Breast epithelium (tissue), 4 donors: ENCODE results near the gene SRSF2. TPM values are rescaled to one million over a fixed set of nuclear protein-coding genes. Genes with fewer than 3 reads are reported as not detected.
"Not testable (repeated sequence)": the region's sequence is repeated elsewhere in the genome, so short reads cannot be mapped to it uniquely, and the experiment has no call there.

Experiments used
- DNase-seq, 2 donors: peaks; one replicate each; pipeline ENCODE4 v3.0.0-alpha.2; 2019; ENCODE audit warnings: low spot score in 2 of 2
- H3K27ac ChIP-seq, 2 donors: fragments of 200-600 bp; sonication (generic) in 1 of 2; one replicate each; pipeline ENCODE4 v1.5.1; 2016 to 2019; ENCODE audit warnings: mild to moderate bottlenecking in 1 of 2
- H3K27me3 ChIP-seq, 2 donors: fragments of 200-600 bp; sonication (generic) in 1 of 2; one replicate each; pipeline versions ENCODE4 v1.5.1 to v1.6.0; 2017 to 2019; ENCODE audit warnings: control low read depth in 1 of 2, mild to moderate bottlenecking in 1 of 2
- H3K36me3 ChIP-seq: fragments of 200-600 bp; one replicate; pipeline ENCODE4 v1.5.1; 2019
- H3K4me1 ChIP-seq, 2 donors: fragments of 200-600 bp; sonication (generic); one replicate each; pipeline ENCODE4 v1.5.1; 2016 to 2019; ENCODE audit warnings: control low read depth in 1 of 2
- H3K4me3 ChIP-seq, 3 donors: fragments of 200-600 bp; sonication (generic); 1 replicate in 2 of 3; 2 replicates in 1 of 3; pipeline ENCODE4 v1.5.1; 2016 to 2019; ENCODE audit warnings: mild to moderate bottlenecking in 3 of 3, moderate library complexity in 2 of 3
- H3K9me3 ChIP-seq, 2 donors: fragments of 200-600 bp; sonication (generic) in 1 of 2; one replicate each; pipeline ENCODE4 v1.5.1; 2016 to 2019; ENCODE audit warnings: control low read depth in 1 of 2
- POLR2A ChIP-seq: fragments of 450-650 bp; IDR thresholded peaks from one replicate; pipeline ENCODE4 v1.6.1; 2016; ENCODE audit warnings: antibody characterized with exemption, mild to moderate bottlenecking, moderate library complexity
- POLR2AphosphoS5 ChIP-seq, 3 donors: sonication (generic); formaldehyde crosslinking; IDR thresholded peaks; one replicate each; pipeline ENCODE4 v1.6.1; 2017; ENCODE audit warnings: antibody characterized with exemption in 3 of 3
- intact Hi-C: fragments of 100-400 bp; cut with DNase I; formaldehyde crosslinking; loops from one replicate; pipeline ENCODE4 v1.15.1; 2023; ENCODE audit warnings: low total_unique reads
- total RNA-seq, 3 donors: library from RNA; depleted of rRNA; stranded (reverse); fragments of >200 nt; gene quantifications; one replicate each; pipeline ENCODE4 v1.1.0, GENCODE V29; 2016
- TF ChIP-seq, protein P1 (sequence below), 3 donors: fragments of 450-650 bp; IDR thresholded peaks; one replicate each; pipeline ENCODE4 v1.5.1; 2016 to 2017; ENCODE audit warnings: antibody characterized with exemption in 3 of 3, mild to moderate bottlenecking in 3 of 3, moderate library complexity in 3 of 3

SRSF2 gene
- total RNA-seq, 3 donors from 2014 or later: 143 to 247 (median 244) TPM

DNA sequence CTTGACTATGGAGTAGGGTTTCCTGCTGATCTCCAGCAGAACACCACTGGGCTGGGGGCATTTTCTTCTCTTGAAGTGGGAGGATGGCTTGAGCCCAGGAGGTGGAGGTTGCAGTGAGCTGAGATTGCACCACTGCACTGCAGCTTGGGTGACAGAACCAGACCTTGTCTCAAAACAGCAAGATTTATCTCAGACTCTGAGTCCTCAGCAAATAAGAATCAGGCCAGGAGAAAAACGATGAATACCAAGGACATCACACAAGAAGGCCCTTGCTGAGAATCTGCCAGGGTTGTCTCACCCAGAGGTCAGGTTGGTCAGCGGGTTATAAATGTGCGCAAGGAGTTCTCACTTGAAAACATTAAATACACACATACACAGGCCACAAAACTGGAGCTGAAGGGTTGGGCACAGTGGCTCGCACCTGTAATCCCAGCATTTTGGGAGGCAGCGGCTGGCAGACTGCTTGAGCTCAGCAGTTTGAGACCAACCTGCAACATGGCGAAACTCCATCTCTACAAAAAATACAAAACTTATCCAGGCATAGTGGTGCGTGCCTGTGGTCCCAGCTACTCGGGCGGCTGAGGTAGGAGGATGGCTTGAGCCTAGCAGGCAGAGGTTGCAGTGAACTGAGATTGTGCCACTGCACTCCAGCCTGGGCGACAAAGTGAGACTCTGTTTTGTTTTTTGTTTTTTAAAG is 34.0 kb downstream of the SRSF2 start:
- intact Hi-C loops: no loop called here
- H3K27me3 ChIP-seq: no peaks in the 10 kb centered on the region
- H3K9me3 ChIP-seq: no peaks in the 10 kb centered on the region
- TF ChIP-seq, protein P1, sequence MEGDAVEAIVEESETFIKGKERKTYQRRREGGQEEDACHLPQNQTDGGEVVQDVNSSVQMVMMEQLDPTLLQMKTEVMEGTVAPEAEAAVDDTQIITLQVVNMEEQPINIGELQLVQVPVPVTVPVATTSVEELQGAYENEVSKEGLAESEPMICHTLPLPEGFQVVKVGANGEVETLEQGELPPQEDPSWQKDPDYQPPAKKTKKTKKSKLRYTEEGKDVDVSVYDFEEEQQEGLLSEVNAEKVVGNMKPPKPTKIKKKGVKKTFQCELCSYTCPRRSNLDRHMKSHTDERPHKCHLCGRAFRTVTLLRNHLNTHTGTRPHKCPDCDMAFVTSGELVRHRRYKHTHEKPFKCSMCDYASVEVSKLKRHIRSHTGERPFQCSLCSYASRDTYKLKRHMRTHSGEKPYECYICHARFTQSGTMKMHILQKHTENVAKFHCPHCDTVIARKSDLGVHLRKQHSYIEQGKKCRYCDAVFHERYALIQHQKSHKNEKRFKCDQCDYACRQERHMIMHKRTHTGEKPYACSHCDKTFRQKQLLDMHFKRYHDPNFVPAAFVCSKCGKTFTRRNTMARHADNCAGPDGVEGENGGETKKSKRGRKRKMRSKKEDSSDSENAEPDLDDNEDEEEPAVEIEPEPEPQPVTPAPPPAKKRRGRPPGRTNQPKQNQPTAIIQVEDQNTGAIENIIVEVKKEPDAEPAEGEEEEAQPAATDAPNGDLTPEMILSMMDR (IDR thresholded peaks at IDR 0.05): no peak
- TF ChIP-seq POLR2AphosphoS5 (IDR thresholded peaks at IDR 0.05): no peak
- TF ChIP-seq POLR2A: no peak
- no peak for DNase-seq
- H3K36me3 ChIP-seq: no peaks in the 10 kb centered on the region
- H3K27ac ChIP-seq: peak overlapping the region in 1 of 2 donors; percentile 49
- H3K4me1 ChIP-seq: peaks cover 0 to 3% of the 10 kb centered on the region in 2 donors
- H3K4me3 ChIP-seq: no peak overlapping the region

DNA sequence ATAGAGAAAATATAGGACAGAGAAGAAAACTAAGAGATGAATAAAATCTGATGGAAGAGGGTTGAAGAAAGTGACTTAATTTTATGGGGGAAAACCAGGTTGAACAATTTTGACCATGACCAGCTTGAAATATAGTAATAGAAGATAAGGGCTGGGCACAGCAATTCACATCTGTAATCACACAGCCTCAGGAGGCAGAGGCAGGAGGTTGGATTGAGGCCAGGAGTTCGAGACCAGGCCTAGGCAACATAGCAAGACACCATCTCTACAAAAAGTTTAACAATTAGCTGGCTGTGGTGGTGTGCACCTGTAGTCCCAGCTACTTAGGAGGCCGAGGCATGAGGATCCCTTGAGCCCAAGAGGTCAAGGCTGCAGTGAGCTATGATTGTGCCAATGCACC is 35.1 kb downstream of the SRSF2 start:
- Histone ChIP-seq H3K27ac (peak overlapping the region; percentile 89 to 96), H3K9me3 (no peaks in the 10 kb centered on the region), H3K4me3 (no peak overlapping the region), H3K4me1 (peaks cover 0 to 10% of the 10 kb centered on the region in 2 donors), H3K36me3 (no peaks in the 10 kb centered on the region), H3K27me3 (no peaks in the 10 kb centered on the region)
- TF ChIP-seq POLR2AphosphoS5 (IDR thresholded peaks at IDR 0.05) (no peak), POLR2A (no peak)
- TF ChIP-seq, protein P1 (IDR thresholded peaks at IDR 0.05): no peak
- DNase-seq: no peak
- intact Hi-C loops: no loop called here

DNA sequence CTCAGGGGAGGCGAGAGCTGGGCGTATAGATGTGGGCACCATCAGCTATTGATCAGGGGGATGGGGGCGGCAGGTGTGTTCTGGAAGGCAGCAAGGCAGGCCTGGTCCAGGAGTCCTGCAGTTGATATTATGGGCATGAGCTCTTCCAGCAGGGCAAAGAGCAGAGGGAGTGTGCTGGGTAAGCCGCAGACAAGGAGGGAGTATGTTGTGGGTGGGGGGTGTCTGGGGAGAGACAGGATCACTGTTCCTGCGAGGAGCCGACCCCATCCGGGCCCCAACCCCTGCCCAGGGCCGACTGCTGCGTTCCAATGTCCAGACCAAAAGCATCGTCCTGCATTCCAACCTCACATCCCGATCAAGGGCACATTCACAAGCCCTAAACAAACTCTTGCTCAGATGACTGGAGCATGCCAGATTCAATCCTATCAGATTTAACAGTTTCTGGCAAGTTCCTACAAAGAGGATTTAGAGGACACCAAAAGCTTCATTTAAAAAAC is 35.6 kb downstream of the SRSF2 start:
- TF ChIP-seq, protein P1 (IDR thresholded peaks at IDR 0.05): no peak
- TF ChIP-seq POLR2AphosphoS5 (IDR thresholded peaks at IDR 0.05): no peak
- TF ChIP-seq POLR2A: no peak
- Histone ChIP-seq H3K9me3 (no peaks in the 10 kb centered on the region), H3K27ac (peak overlapping the region; percentile 89 to 96), H3K4me3 (peak overlapping the region in 1 of 3 donors; percentile 60), H3K27me3 (no peaks in the 10 kb centered on the region), H3K4me1 (peaks cover 0 to 10% of the 10 kb centered on the region in 2 donors), H3K36me3 (no peaks in the 10 kb centered on the region)
- intact Hi-C loops: no loop called here
- DNase-seq: no peak

DNA sequence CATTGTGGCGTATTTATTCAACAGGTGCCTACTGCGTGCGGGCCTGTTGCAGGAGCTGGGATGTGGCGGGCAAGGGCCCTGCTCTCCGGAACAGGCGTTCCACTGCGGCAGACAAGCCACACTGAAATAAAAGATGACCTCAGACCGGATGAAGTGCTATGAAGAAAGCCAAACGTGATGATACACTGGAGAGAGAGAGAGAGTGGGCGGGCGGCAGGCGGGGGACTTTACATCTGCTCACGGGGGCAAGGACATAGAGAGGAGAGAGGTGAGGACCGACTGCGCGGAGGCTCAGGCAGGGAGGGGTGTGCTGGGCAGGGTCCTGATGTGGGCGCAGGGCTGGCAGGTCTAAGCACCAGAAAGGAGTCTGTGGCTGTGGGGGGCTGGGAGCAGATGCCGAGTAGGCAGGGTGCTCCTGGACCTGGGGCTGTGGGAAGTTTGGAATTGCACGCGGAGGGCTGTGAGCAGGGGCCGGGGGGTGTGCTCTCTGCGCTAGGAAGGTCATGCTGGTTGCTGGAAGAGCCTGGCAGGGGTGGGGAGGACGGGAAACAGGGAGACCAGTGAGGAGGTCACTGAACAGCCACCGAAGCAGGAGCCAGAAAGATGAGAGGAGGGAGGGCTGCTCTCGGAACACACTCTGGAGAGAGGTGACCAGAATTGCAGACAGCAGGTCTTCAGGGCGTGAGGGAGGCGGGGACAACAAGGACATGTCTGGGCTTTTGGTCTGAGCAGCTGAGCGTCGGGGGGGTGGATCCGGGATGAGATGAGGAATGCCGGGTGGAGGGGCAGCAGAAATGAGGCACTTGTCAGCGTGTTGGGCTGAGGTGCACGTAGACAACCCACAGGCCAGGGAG is 36.3 kb downstream of the SRSF2 start:
- H3K27ac ChIP-seq: peak overlapping the region; percentile 89 to 96
- no peaks in the 10 kb centered on the region for H3K27me3 ChIP-seq
- no peaks in the 10 kb centered on the region for H3K36me3 ChIP-seq
- intact Hi-C loops: no loop called here
- peaks cover 0 to 10% of the 10 kb centered on the region in 2 donors for H3K4me1 ChIP-seq
- peak overlapping the region in 2 of 3 donors; percentile 35 to 60 for H3K4me3 ChIP-seq
- peak in 1 of 2 donors; percentile 77 for DNase-seq
- no peaks in the 10 kb centered on the region for H3K9me3 ChIP-seq
- TF ChIP-seq POLR2AphosphoS5 (IDR thresholded peaks at IDR 0.05) (peak in 2 of 3 donors; percentile 41 to 47), POLR2A (no peak)

DNA sequence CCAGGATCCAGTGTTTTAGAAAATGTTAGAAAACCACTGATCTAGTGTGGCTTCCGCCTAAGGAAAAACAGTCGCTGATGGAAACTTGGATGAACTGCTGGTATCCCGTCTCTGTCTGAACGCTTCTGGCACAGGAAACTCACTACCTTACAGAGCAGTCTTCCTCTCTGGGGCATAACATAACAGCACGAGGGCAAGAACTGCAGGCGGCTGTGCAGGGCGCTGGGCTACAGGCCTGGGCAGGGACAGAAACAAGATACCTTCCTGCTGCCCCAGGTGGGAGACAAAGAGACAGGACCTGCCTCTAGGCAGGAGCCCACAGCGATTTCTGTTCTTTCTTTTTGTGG is 36.9 kb downstream of the SRSF2 start:
- intact Hi-C loops: no loop called here
- H3K4me1 ChIP-seq: peaks cover 0 to 10% of the 10 kb centered on the region in 2 donors
- TF ChIP-seq POLR2AphosphoS5 (IDR thresholded peaks at IDR 0.05) (no peak), POLR2A (no peak)
- TF ChIP-seq, protein P1 (IDR thresholded peaks at IDR 0.05): no peak
- DNase-seq: no peak
- no peaks in the 10 kb centered on the region for H3K9me3 ChIP-seq
- peak overlapping the region in 2 of 3 donors; percentile 35 to 60 for H3K4me3 ChIP-seq
- peak overlapping the region; percentile 89 to 96 for H3K27ac ChIP-seq
- H3K36me3 ChIP-seq: no peaks in the 10 kb centered on the region
- no peaks in the 10 kb centered on the region for H3K27me3 ChIP-seq

DNA sequence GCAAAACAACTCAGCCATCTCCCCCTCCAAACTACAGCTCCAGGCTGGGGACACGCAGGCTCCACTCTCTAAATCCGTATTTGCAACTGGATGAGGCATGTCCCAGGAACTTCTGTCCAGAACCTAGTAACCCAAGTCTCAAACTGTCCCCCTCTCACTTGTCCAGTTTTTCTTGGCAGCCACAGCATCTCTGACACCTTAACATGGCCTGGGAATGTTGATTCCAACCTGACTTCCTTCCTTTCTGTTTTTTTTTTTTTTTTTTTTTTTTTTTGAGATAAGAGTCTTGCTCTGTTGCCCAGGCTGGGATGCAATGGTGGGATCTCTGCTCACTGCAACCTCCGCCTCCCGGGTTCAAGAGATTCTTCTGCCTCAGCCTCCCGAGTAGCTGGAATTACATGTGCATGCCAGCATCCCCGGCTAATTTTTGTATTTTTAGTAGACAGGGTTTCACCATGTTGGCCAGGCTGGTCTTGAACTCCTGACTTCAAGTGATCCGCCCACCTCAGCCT is 38.6 kb downstream of the SRSF2 start:
- not testable (repeated sequence) for H3K9me3 ChIP-seq, H3K27me3 ChIP-seq, H3K36me3 ChIP-seq, DNase-seq, H3K4me1 ChIP-seq, H3K4me3 ChIP-seq
- intact Hi-C loops: loop anchor here (10.0 kb wide), 1 partner anchor 164 kb away; the partner anchor contains the start of gene CYGB
- peak overlapping the region; percentile 29 to 96 for H3K27ac ChIP-seq
